ENCODE measurements around the gene CCDC88C.

- TF ChIP-seq CTCF (IDR thresholded peaks at IDR 0.05) (no peak), POLR2A (IDR thresholded peaks at IDR 0.05) (no peak)
These were observed 17.6 kb downstream of the CCDC88C start for GRCh38 chr14:91399868-91400640.
